ENCODE results near the gene ANGPTL2. TPM values are rescaled to one million over a fixed set of nuclear protein-coding genes. Genes with fewer than 3 reads are reported as not detected.

The ANGPTL2 gene
- total RNA-seq, 3 donors from 2014 or later: 4.1 to 50.9 (median 11.6) TPM

- Histone ChIP-seq H3K36me3 (ENCODE audit: low read depth) (no peaks in the 10 kb centered on the region), H3K4me1 (ENCODE audit: low read depth) (no peaks in the 10 kb centered on the region), H3K4me3 (no peak overlapping the region), H3K9me3 (no peaks in the 10 kb centered on the region)
- ATAC-seq (no peak), DNase-seq (no peak)
- intact Hi-C loops (cut with DNase I, micrococcal nuclease): no loop called here
- TF ChIP-seq CTCF (IDR thresholded peaks at IDR 0.05): no peak
Observed at GRCh38 chr9:127116957-127117356, 5.5 kb downstream of the ANGPTL2 start.

DNA sequence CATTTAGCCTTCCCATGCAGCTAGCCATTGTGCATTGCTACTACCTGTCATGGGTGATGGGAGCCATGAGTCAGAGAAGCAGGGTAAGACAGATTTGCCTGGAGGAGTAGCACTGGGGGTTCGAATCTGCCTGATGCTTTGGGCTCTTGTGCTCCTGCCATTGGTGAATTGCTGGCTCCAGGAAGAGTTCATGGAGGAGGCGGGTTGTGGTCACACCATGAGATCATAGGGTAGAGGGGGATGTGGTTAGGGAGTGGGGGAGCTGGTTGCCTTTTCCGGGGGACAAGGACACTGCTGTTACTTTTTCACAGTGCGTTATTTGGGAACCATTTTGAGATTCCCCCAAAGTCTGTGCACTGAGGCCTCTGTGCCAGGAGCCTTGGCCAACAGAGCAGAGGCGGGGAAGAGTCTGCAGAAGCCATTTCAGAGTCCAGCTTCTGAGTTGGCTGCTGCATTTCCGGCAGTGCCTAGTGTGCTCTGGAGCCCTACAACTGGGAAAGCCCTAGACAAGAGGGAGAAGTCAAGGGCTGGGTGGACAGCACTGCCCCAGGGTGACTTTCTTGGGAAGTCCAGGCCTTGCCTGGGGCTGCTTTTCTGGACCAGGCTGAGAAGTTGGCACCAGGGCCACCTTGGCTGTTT, 6.2 kb downstream of the ANGPTL2 start:
- no peak for ATAC-seq
- Histone ChIP-seq H3K9me3 (no peaks in the 10 kb centered on the region), H3K4me3 (no peak overlapping the region), H3K36me3 (ENCODE audit: low read depth) (no peaks in the 10 kb centered on the region), H3K4me1 (ENCODE audit: low read depth) (no peaks in the 10 kb centered on the region)
- DNase-seq: no peak
- intact Hi-C loops (cut with DNase I, micrococcal nuclease): no loop called here
- no peak for TF ChIP-seq CTCF (IDR thresholded peaks at IDR 0.05)

DNA sequence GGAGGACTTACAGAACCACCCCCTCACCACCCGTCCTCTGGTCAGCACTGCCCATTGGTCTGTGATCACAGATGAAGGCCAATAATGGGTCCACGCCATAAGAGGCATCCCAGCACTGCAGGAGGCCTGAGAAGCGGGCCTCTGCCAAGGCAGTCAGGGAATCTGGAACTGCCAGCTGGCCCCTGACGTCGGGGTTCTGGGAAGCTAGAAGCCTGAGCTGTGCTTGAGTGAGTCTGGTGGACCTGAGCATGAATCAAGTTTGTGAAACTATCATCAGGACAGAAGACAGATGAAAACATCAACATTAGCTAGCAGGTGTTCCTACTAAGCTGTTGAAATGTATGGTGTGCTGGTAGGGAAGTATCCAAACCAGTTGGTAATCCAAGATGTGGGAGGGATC, 7.8 kb downstream of the ANGPTL2 start:
- intact Hi-C loops (cut with DNase I, micrococcal nuclease): no loop called here
- H3K4me3 ChIP-seq: no peak overlapping the region
- no peak for TF ChIP-seq CTCF (IDR thresholded peaks at IDR 0.05)
- no peaks in the 10 kb centered on the region for H3K36me3 ChIP-seq (ENCODE audit: low read depth)
- ATAC-seq: no peak
- H3K4me1 ChIP-seq (ENCODE audit: low read depth): no peaks in the 10 kb centered on the region
- DNase-seq: no peak
- H3K9me3 ChIP-seq: no peaks in the 10 kb centered on the region

DNA sequence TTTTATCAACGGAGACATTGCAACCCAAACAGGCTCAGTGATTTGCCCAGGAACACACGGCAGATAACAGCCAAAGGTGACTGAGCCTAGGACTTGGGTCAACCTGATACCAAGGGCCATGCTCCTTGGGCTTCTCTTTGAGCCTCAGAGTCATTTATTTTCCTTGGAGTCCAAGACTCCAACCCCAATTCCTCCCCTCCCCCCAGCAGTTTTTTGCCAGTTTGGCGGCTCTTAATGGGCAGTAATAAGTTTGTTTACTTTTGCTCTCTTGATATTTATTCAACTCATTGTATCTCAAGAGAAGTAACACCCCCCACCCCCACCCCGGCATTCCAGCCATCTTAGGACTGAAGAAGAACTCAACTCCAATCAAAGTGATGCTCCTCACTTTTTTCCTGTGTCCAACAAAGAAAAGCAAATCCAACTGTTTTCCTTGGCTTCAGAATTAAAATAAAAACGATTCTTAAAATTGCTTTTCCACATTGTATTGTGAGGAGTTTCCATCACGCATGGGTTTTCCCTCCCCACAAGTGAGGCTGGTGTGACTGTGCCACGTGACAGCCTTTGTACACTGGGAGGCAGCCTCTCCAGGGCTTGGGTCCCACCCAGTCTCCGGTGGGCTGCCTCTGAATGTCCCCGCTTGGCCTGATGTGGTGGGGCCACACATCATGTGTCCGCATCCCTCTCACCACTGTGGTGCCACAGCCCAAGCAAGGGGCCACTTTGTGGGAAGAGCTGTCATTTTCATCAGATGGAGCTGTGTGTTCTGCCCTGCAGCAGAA, 9.1 kb downstream of the ANGPTL2 start:
- intact Hi-C loops (cut with DNase I, micrococcal nuclease): no loop called here
- Histone ChIP-seq H3K36me3 (ENCODE audit: low read depth) (no peaks in the 10 kb centered on the region), H3K4me1 (ENCODE audit: low read depth) (no peaks in the 10 kb centered on the region), H3K4me3 (no peak overlapping the region), H3K9me3 (no peaks in the 10 kb centered on the region)
- TF ChIP-seq CTCF (IDR thresholded peaks at IDR 0.05): no peak
- no peak for ATAC-seq
- DNase-seq: no peak

DNA sequence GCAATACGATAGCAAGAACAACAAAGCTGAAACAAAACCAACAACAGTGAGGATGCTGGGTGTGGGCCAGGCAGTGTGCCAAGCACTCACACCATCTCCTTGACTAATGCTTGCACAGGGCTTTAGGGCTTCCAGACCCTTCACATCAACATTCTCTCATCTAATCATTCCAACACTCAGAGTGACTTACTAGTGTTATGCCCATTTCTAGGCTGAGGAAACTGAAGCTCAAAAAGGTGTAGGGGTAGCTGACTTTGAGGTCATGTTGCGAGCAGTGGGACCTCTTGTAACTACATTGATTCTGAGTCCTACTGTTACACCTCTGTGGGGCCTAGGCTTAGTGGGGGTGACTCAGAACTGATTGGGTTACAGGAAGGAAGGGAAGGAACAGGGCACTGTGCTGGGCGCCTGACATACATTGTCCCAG, 9.7 kb downstream of the ANGPTL2 start:
- no peak for ATAC-seq
- intact Hi-C loops (cut with DNase I, micrococcal nuclease): no loop called here

More for the DNA sequence above, 9.7 kb downstream of the ANGPTL2 start:
- no peaks in the 10 kb centered on the region for H3K9me3 ChIP-seq
- DNase-seq: no peak
- no peaks in the 10 kb centered on the region for H3K4me1 ChIP-seq (ENCODE audit: low read depth)
- no peaks in the 10 kb centered on the region for H3K36me3 ChIP-seq (ENCODE audit: low read depth)
- no peak for TF ChIP-seq CTCF (IDR thresholded peaks at IDR 0.05)
- H3K4me3 ChIP-seq: no peak overlapping the region

All from mucosa of descending colon (tissue), 3 donors.